Ascending aorta (tissue), 2 donors: ENCODE results near the gene ATP6V1C2. TPM values are rescaled to one million over a fixed set of nuclear protein-coding genes. Genes with fewer than 3 reads are reported as not detected.

Experiments used
- DNase-seq, 2 donors: peaks; one replicate each; pipeline ENCODE4 v3.0.0-alpha.2; 2019; ENCODE audit warnings: low spot score in 2 of 2
- H3K27ac ChIP-seq, 2 donors: fragments of 200-600 bp; sonication (generic); one replicate each; pipeline ENCODE4 v1.5.1; 2016 to 2017; ENCODE audit warnings: mild to moderate bottlenecking in 1 of 2
- H3K27me3 ChIP-seq: fragments of 200-600 bp; sonication (generic); one replicate; pipeline ENCODE4 v1.5.1; 2017
- H3K36me3 ChIP-seq, 2 donors: fragments of 200-600 bp; sonication (generic); one replicate each; pipeline ENCODE4 v1.5.1; 2016
- H3K4me1 ChIP-seq, 2 donors: fragments of 200-600 bp; sonication (generic); one replicate each; pipeline ENCODE4 v1.5.1; 2016 to 2017; ENCODE audit warnings: mild to moderate bottlenecking in 1 of 2
- H3K4me3 ChIP-seq, 2 donors: fragments of 200-600 bp; sonication (generic); one replicate each; pipeline ENCODE4 v1.5.1; 2016 to 2017; ENCODE audit warnings: mild to moderate bottlenecking in 1 of 2
- H3K9me3 ChIP-seq, 2 donors: fragments of 200-600 bp; sonication (generic); one replicate each; pipeline ENCODE4 v1.5.1; 2016
- intact Hi-C: fragments of 100-400 bp; cut with DNase I; formaldehyde crosslinking; loops from one replicate; pipeline ENCODE4 v1.15.1; 2023
- total RNA-seq: library from RNA; depleted of rRNA; stranded (reverse); fragments of >200 nt; gene quantifications from one replicate; pipeline ENCODE4 v1.1.0, GENCODE V29; 2016
- TF ChIP-seq, protein P1 (sequence below), 3 experiments: fragments of 200-600 bp in 2 of 3; fragments of 450-650 bp in 1 of 3; sonication (generic) in 2 of 3; IDR thresholded peaks; one replicate each; pipeline ENCODE4 v1.5.1; 2016 to 2019; ENCODE audit warnings: antibody characterized with exemption in 3 of 3, mild to moderate bottlenecking in 1 of 3, moderate library complexity in 1 of 3

Gene ATP6V1C2, protein sequence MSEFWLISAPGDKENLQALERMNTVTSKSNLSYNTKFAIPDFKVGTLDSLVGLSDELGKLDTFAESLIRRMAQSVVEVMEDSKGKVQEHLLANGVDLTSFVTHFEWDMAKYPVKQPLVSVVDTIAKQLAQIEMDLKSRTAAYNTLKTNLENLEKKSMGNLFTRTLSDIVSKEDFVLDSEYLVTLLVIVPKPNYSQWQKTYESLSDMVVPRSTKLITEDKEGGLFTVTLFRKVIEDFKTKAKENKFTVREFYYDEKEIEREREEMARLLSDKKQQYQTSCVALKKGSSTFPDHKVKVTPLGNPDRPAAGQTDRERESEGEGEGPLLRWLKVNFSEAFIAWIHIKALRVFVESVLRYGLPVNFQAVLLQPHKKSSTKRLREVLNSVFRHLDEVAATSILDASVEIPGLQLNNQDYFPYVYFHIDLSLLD
- total RNA-seq = 6.0 TPM

- Histone ChIP-seq H3K9me3 (no peaks in the 10 kb centered on the region), H3K36me3 (no peaks in the 10 kb centered on the region), H3K27ac (no peak within 1 kb of the TSS), H3K4me3 (peak within 1 kb of the TSS; percentile 74 to 90), H3K4me1 (peaks cover 13 to 31% of the 10 kb centered on the region in 2 donors), H3K27me3 (no peaks in the 10 kb centered on the region)
- intact Hi-C loops = no loop called here
- DNase-seq = no peak
- TF ChIP-seq, protein P1, sequence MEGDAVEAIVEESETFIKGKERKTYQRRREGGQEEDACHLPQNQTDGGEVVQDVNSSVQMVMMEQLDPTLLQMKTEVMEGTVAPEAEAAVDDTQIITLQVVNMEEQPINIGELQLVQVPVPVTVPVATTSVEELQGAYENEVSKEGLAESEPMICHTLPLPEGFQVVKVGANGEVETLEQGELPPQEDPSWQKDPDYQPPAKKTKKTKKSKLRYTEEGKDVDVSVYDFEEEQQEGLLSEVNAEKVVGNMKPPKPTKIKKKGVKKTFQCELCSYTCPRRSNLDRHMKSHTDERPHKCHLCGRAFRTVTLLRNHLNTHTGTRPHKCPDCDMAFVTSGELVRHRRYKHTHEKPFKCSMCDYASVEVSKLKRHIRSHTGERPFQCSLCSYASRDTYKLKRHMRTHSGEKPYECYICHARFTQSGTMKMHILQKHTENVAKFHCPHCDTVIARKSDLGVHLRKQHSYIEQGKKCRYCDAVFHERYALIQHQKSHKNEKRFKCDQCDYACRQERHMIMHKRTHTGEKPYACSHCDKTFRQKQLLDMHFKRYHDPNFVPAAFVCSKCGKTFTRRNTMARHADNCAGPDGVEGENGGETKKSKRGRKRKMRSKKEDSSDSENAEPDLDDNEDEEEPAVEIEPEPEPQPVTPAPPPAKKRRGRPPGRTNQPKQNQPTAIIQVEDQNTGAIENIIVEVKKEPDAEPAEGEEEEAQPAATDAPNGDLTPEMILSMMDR (IDR thresholded peaks at IDR 0.05) = no peak
Measured at GRCh38 chr2:10721396-10722251, at the start of gene ATP6V1C2. Gene ATP6V1C2 (plus strand): TSS chr2:10721630. CDS start chr2:10722850, 1,220 bp downstream.

DNA sequence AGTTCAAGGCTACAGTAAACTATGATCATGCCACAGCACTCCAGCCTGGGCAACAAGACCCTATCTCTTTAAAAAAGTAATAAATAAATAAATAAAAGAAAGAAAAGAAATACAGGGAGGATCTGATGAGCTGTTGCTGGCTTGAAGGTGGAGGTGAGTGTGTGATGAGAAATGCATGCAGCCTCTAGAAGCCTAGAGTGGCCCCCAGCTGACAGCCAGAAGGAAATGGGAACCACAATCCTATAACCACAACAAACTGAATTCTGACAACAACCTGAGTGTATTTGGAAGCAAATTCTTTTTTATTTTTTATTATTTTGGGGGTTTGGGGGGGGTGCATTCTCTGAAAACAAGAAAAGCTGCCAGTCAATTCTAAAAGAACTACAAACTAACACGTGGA lies 46.3 kb upstream of the ATP6V1C2 start:
- peaks cover 22 to 23% of the 10 kb centered on the region in 2 donors for H3K36me3 ChIP-seq
- TF ChIP-seq, protein P1 (IDR thresholded peaks at IDR 0.05) = no peak
- DNase-seq = no peak
- no peak overlapping the region for H3K27ac ChIP-seq
- H3K9me3 ChIP-seq = no peaks in the 10 kb centered on the region
- no peaks in the 10 kb centered on the region for H3K4me1 ChIP-seq
- no peaks in the 10 kb centered on the region for H3K27me3 ChIP-seq
- intact Hi-C loops = no loop called here
- no peak overlapping the region for H3K4me3 ChIP-seq

DNA sequence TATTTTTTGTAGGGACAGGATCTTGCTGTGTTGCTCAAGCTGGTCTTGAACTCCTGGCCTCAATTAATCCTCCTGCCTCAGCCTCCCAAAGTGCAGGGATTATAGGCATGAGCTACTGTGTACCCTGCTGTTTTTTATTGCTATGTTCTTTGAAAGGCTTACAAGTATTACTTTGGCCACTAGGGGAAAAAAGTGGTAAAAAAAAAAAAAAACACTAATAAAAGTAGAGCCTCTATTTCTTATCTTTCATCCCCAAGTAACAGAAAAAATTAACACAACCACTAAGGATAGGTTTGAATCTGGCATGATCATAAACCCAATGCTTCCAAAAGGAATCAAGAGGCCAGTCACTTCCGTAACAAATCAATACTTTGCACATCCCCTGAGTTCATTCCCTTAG lies 43.2 kb upstream of the ATP6V1C2 start:
- Histone ChIP-seq H3K4me3 (no peak overlapping the region), H3K27me3 (no peaks in the 10 kb centered on the region), H3K4me1 (no peaks in the 10 kb centered on the region), H3K27ac (no peak overlapping the region), H3K9me3 (no peaks in the 10 kb centered on the region), H3K36me3 (peaks cover 23 to 24% of the 10 kb centered on the region in 2 donors)
- intact Hi-C loops = no loop called here
- TF ChIP-seq, protein P1 (IDR thresholded peaks at IDR 0.05) = no peak
- DNase-seq = no peak

DNA sequence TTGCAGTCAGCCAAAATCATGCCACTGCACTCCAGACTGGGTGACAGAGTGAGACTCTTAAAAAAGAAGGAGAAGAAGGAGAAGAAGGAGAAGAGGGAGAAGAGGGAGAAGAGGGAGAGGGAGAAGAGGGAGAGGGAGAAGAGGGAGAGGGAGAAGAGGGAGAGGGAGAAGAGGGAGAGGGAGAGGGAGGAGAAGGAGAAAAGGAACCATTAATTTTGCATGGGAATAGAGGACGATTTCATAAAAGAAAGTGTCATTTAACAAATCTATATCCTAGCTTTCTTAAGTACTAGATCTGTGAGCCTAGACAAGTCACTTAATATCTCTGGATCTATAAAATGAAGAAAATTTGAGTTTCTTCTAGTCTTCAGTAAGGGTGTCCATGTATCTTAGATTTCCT lies 41.2 kb upstream of the ATP6V1C2 start:
- Histone ChIP-seq H3K27me3 (no peaks in the 10 kb centered on the region), H3K9me3 (no peaks in the 10 kb centered on the region), H3K4me1 (no peaks in the 10 kb centered on the region), H3K36me3 (peaks cover 23 to 27% of the 10 kb centered on the region in 2 donors), H3K27ac (no peak overlapping the region), H3K4me3 (no peak overlapping the region)
- TF ChIP-seq, protein P1 (IDR thresholded peaks at IDR 0.05) = no peak
- DNase-seq = no peak
- intact Hi-C loops = loop anchor here (10.0 kb wide), 1 partner anchor 225 kb away; no protein-coding TSS in a partner anchor

DNA sequence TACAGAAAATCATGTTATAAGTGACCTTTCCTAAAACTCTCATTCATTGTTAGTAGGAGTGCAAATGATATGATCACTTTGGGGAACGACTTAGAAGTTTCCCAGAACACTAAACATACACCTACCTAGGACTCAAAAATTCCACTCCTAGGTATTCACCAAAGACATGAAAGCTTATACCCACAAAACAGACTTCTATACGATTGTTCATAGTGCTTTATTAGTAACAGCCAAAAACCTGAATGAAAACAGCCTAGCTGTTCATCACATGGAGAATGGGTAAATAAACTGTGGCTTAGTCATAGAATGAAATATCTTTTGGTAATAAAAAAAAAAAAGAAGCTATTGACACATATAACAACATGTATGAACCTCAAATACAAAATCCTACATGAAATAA lies 40.5 kb upstream of the ATP6V1C2 start:
- Histone ChIP-seq H3K27ac (no peak overlapping the region), H3K4me1 (no peaks in the 10 kb centered on the region), H3K9me3 (no peaks in the 10 kb centered on the region), H3K27me3 (no peaks in the 10 kb centered on the region), H3K36me3 (peaks cover 23 to 27% of the 10 kb centered on the region in 2 donors), H3K4me3 (no peak overlapping the region)
- no peak for DNase-seq
- TF ChIP-seq, protein P1 (IDR thresholded peaks at IDR 0.05) = no peak
- intact Hi-C loops = loop anchor here (10.0 kb wide), 1 partner anchor 226 kb away; no protein-coding TSS in a partner anchor
